Measurements from ENCODE around the gene ICAM2.
A peak's percentile ranks its signal among the peaks of the same experiment; 100 is the strongest.

The ICAM2 gene

GRCh38 chr17:64025732-64026294, 5.4 kb upstream of the ICAM2 start:
- Histone ChIP-seq H3K27me3 (replicated peaks; ENCODE audit: insufficient read depth, low read length) (no peaks in the 10 kb centered on the region), H3K36me3 (replicated peaks; ENCODE audit: insufficient read depth, low read length) (no peaks in the 10 kb centered on the region), H3K4me3 (ENCODE audit: low read length) (no peak overlapping the region), H3K9me3 (replicated peaks; ENCODE audit: insufficient read depth, low read length) (no peaks in the 10 kb centered on the region), H3K79me2 (ENCODE audit: low read length) (no peaks in the 10 kb centered on the region), H3K27ac (ENCODE audit: low read length) (no peak overlapping the region), H3K4me1 (ENCODE audit: low read length) (peaks cover 6% of the 10 kb centered on the region), H3F3A (ENCODE audit: insufficient read depth, low read length) (peaks cover 58% of the 10 kb centered on the region), H3K9ac (ENCODE audit: low read length) (no peak overlapping the region), H3K4me2 (ENCODE audit: low read depth, low read length) (no peak overlapping the region), H2AFZ (ENCODE audit: low read length) (no peak overlapping the region), H4K20me1 (ENCODE audit: insufficient read depth, low read length) (no peaks in the 10 kb centered on the region), H3K9me2 (replicated peaks; ENCODE audit: insufficient read depth, low read length) (no peaks in the 10 kb centered on the region)
- peak; percentile 32 for DNase-seq
- peak; percentile 74 for TF ChIP-seq CTCF (IDR thresholded peaks at IDR 0.05; ENCODE audit: low read length)
- no peak for TF ChIP-seq EZH2phosphoT487 (IDR thresholded peaks at IDR 0.05; ENCODE audit: low read length)

GRCh38 chr17:64024781-64025731, 4.6 kb upstream of the ICAM2 start:
- TF ChIP-seq EZH2phosphoT487 (IDR thresholded peaks at IDR 0.05; ENCODE audit: low read length) (no peak), CTCF (IDR thresholded peaks at IDR 0.05; ENCODE audit: low read length) (no peak), EZH2 (optimal IDR thresholded peaks at IDR 0.05; ENCODE audit: low read depth, low read length) (no peak)
- H3K9ac ChIP-seq (ENCODE audit: low read length) = no peak overlapping the region
- no peaks in the 10 kb centered on the region for H3K9me3 ChIP-seq (replicated peaks; ENCODE audit: insufficient read depth, low read length)
- no peak for DNase-seq
- H3K79me2 ChIP-seq (ENCODE audit: low read length) = no peaks in the 10 kb centered on the region
- no peaks in the 10 kb centered on the region for H3K9me2 ChIP-seq (replicated peaks; ENCODE audit: insufficient read depth, low read length)
- no peaks in the 10 kb centered on the region for H3K36me3 ChIP-seq (replicated peaks; ENCODE audit: insufficient read depth, low read length)
- H3K27ac ChIP-seq (ENCODE audit: low read length) = no peak overlapping the region
- no peak overlapping the region for H3K4me3 ChIP-seq (ENCODE audit: low read length)
- H4K20me1 ChIP-seq (ENCODE audit: insufficient read depth, low read length) = no peaks in the 10 kb centered on the region
- no peak overlapping the region for H3K4me2 ChIP-seq (ENCODE audit: low read depth, low read length)
- H3K27me3 ChIP-seq (replicated peaks; ENCODE audit: insufficient read depth, low read length) = no peaks in the 10 kb centered on the region
- H3K4me1 ChIP-seq (ENCODE audit: low read length) = peaks cover 6% of the 10 kb centered on the region
- H3F3A ChIP-seq (ENCODE audit: insufficient read depth, low read length) = peaks cover 65% of the 10 kb centered on the region
- H2AFZ ChIP-seq (ENCODE audit: low read length) = no peak overlapping the region

GRCh38 chr17:64024215-64024654, 3.8 kb upstream of the ICAM2 start:
- H3K27ac ChIP-seq (ENCODE audit: low read length) = no peak overlapping the region
- H3K79me2 ChIP-seq (ENCODE audit: low read length) = peaks cover 8% of the 10 kb centered on the region
- peaks cover 66% of the 10 kb centered on the region for H3F3A ChIP-seq (ENCODE audit: insufficient read depth, low read length)

More at GRCh38 chr17:64024215-64024654, 3.8 kb upstream of the ICAM2 start:
- Histone ChIP-seq H3K9ac (ENCODE audit: low read length) (no peak overlapping the region), H2AFZ (ENCODE audit: low read length) (no peak overlapping the region), H3K9me2 (replicated peaks; ENCODE audit: insufficient read depth, low read length) (no peaks in the 10 kb centered on the region), H4K20me1 (ENCODE audit: insufficient read depth, low read length) (no peaks in the 10 kb centered on the region), H3K4me3 (ENCODE audit: low read length) (no peak overlapping the region), H3K4me2 (ENCODE audit: low read depth, low read length) (no peak overlapping the region), H3K36me3 (replicated peaks; ENCODE audit: insufficient read depth, low read length) (no peaks in the 10 kb centered on the region), H3K4me1 (ENCODE audit: low read length) (peaks cover 6% of the 10 kb centered on the region), H3K9me3 (replicated peaks; ENCODE audit: insufficient read depth, low read length) (no peaks in the 10 kb centered on the region), H3K27me3 (replicated peaks; ENCODE audit: insufficient read depth, low read length) (no peaks in the 10 kb centered on the region)
- DNase-seq = no peak
- TF ChIP-seq EZH2 (optimal IDR thresholded peaks at IDR 0.05; ENCODE audit: low read depth, low read length) (no peak), EZH2phosphoT487 (IDR thresholded peaks at IDR 0.05; ENCODE audit: low read length) (no peak), CTCF (IDR thresholded peaks at IDR 0.05; ENCODE audit: low read length) (no peak)
